Measurements from ENCODE around the gene IL17REL.

Gene IL17REL

DNA sequence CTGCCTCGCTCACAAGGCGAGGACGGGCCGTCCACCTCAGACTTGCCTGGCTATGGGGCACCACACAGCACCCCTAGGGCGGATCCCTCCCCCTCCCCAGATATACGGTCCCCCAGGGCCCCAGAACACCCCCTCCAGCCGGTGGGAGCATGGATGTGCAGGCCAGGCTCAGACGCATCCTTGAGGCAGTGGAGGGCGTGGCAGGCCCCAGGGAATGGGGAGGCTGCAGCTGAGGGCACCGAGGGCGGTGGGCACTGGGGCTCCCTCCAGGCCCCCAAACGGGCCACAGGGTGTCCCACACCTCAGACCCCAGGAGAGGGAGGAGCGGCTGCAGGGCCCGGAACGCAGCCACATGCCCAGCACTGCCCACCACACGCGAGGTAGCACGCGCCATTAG lies 33.5 kb upstream of the IL17REL start:
- no peak for DNase-seq

DNA sequence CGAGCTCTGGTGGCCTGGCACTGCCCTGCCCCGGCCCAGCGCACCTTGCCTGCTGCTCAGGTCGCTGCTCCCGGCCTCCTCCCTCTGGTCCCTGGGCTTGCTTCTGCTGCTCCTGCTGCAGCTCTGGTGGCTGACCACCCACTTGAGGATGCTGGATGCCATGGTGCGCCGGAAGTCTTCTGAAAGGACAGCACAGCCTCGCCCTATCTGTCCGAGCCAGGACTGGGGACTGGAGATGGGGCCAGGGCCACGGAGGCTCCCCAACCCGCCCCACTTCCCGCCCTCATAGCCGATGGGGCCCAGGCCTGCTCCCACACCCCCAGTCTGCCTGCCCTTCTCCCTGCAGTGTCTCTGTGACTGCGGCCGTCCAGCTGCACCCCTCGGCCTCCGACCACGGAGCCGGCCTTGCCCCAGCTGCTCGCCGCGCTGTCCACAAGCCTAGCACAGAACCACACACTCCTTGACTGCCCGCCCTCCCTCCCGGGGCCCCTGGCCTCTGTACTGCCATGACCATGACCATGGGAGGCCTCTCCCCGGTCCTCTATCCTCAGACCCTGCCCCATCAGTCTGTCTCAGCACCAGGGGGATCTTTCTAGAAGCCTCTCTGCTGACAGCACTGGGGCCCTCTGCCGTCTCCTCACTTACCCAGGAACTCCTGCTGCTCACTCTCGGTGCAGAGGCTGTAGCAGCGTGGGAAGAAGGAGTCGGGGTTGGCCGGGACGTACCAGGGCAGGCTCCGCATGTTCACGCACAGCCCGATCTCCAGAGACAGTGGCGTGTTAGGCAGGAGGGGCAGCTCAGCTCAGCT lies 32.9 kb upstream of the IL17REL start:
- DNase-seq, result no peak

DNA sequence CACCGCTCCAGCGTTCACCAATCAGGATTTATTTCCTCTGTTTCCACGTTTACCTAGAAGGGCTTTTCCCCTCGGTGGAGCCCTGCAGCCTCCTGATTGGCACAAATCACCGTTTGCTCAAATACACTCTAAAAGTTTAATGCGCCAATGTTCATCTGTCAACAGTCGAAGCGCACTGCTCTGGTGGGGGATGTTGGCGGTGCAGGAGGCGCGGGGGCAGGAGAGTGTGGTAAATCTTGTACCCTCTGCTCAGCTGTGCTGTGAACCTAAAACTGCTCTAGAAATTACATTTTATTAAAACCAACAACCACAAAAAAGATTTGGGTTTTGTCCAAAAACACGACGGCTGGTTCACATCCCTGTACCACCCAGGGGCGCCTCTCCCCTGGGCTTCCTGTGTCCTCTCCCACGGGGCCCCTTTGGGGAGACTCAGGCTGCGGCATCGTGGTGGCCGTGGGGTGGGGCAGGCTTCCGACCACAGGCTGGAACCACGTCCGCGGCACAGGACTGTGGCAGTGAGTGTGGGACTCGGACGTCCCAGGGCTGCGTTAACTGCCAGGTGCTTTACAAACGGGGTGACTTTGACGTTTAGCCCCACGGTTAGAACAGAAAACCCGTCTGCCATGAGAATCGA lies 32.0 kb upstream of the IL17REL start:
- no peak for DNase-seq

DNA sequence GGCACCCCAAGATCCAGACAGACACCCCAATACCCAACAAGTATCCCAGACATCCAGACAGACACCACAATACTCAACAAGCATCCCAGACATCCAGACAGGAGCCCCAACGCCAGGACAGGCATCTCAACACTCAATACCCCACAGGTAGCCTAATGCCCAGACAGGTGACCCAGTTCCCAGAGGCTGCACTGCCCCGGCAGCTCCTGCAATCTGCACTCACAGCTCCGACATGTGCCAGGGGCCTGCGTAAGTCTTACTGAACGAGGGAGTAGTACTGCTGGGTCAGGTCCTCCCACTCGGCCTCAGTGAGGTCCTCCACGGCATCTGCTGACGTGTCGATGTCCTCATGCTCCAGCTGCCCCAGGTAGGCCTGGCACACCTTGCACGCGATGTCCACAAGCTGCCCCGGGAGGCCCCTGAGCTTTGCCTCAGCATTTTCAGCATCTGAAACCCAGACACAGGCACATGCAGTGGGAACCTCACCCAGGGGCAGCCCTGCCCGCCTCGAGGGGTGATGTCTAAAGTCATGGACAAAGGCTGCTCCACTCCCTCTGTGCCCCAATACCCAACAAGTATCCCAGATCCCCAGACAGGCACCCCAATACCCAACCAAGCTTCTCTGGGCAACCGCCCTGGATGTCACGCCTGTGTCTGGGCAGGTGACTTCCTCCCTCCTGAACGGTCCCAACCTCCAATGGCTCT lies 28.9 kb upstream of the IL17REL start:
- DNase-seq, result no peak

DNA sequence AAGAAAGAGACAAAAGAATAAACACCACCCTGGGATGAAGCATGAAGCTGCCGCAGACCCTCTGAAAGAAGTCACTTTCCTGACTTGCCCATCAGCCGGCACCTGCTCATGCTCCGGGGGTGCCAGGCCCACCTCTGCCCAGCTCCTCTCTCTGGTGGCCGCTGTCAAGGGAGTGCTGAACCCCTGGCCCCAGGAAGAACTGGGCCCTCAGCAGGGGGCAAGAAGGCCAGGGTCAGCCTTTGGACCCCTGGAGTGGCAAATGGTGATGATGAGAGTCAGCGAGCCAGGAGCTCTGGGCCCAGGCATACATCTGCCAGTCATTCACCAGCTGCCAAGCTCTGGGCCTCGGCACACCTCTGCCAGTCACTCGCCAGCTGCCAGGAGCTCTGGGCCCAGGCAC lies 28.2 kb upstream of the IL17REL start:
- no peak for DNase-seq

DNA sequence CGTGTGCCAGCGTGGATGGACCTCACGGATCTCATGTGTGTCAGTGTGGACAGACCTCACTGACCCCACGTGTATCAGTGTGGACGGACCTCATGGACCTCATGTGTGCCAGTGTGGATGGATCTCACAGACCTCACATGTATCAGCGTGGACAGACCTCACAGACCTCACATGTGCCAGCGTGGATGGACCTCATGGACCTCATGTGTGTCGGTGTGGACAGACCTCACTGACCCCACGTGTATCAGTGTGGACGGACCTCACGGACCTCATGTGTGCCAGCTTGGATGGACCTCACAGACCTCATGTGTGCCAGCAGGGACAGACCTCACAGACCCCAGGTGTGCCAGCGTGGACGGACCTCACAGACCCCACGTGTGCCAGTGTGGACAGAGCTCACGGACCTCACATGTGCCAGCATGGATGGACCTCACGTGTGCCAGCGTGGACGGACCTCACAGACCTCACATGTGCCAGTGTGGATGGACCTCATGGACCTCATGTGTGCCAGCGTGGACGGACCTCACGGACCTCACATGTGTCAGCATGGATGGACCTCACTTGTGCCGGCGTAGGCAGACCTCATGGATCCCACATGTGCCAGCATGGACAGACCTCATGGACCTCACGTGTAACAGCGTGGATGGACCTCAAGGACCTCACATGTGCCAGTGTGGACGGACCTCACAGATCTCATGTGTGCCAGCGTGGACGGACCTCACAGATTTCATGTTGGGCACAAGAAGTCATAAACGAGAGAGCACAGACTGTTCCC lies 27.3 kb upstream of the IL17REL start:
- DNase-seq, result no peak

DNA sequence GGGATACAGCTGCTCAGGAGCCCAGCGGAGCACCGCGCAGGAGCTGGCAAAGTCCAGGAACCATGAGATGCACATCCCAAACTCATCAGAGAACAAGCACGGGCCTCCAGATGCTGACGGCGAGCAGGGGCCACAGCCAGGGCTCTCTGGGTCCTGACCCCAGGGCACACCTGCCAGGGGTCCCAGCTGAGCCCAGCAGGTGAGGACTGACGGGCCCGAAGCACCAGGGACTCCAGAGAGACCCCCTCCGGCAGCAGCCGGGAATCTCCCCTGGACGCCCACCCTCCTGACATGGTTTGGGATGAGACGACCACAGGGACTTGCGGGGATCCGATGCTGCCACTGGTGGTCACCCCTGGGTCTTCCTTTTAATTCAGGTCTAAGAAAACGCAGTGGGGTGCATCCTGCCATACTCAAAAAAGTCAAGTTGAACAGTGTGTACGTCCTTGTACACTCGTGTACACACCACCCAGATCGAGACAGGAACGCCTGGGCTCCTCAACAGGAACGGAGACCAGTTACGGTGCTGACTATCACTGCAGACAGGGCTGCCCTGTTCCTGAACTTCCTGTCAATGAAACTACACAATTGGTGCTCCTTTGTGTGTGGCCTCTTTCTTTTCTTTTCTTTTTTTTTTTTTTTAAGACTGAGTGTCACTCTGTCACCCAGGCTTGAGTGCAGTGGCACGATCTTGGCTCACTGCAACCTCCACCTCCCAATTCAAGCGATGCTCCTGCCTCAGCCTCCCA lies 23.6 kb upstream of the IL17REL start:
- no peak for DNase-seq

DNA sequence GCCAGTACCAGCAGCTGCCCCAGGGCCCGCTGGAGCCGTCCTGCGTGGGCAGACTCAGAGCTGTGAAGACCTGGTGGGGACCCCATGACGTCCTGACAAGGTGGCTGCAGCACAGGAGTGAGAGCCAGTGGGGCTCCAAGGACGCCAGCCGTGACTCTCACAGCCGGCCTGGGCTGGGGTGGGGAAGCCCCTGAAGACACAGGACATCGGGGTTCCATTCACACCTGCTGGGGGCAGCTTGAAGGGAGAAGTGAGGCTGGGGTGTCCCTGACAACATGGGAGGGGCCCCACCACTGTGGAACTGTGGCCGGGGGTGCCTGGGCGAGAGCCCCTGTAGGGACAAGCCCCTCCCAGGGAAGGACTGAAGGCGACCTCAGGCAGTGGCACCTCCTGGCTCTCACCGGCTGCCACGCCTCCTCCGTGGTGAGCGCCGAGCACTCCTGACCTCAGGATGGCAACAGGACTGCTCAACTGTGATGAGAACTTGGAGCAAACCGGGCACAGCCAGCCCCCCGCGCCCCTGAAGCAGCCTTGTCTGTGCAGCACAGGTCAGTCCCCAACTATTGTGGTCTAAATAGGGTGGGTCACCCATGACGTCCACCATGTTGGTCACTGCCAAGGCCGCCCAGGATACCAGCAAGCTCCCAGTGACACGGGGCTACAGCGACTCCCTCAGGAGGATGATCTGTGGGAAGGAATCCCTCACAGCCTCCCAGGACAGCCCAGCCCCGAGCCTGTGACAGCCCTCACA lies 22.7 kb upstream of the IL17REL start:
- DNase-seq, result no peak

DNA sequence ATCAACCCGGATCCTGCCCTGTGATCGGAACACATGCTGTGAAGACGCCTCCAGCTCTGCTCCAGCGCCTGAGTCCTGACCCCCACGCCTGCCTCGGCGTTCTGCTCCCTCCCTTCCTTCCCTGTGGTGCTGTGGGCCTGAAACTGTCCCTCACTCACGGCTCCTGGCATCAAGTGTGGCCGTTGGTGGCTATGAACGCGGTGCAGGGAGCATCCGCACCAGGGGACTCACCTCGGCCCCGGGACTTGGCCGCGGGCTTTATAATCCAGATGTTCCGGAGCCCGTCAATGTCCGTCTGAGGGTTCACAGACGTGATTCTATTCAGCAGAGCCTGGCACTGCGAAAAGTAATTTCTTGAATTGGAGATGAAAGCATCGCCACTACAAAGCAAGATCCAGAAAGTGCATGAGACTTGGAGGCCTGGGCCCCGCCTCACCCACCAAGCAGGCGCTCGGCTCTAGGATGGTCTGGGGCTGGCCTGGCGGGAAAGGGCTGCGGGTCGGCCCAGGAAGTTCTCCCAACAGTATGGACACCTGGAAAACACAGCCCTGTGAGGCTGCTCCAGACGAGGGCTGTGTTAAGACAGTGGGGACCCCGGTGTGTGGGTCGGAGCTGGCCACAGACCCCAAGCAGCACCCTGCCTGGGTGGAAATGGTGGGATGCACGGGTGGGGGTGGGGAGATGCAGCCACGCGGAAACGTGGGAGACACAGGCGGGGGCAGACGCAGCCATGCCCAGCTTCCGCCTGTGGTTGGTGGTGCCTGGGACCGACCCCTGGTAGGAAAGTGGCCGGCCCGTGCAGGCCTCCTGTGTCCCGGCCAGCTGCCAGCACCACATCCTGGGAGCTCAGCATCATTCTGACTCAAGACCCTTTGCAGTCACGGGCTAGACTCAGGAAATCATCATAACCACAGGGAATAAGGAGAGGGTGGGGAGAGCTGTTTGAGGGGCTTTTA lies 21.8 kb upstream of the IL17REL start:
- no peak for DNase-seq

DNA sequence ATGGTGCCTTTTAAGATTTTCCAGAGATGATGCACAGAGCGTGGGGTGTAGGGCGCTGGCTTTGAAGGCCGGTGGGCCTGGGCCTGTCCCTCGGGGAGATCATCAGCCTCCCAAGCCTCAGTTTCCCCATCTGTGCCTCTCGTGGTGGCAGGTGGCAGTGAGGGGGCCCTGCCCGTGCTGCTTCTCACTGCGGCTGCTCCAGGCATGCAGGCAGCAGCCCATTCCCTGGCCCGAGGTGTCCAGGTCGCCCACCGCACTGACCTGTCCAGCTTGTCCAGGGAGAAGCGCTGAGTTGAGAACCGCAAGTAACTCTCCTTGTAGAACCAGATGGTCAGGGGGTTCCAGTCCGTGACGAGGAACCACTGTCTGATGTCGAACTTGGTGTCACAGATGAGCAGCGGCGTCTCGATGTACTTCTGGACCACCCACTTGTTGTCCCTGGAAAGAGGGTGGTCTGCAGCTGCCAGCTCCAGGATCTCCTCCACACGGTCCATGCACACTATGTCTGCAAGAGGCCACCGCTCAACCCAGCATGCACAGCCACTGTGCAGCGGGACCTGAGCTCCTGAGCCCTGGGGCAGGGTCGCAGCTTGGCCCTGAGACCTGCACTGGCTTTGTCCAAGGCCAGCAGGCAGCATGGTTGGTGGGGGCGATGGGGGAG lies 20.5 kb upstream of the IL17REL start:
- DNase-seq, result no peak

DNA sequence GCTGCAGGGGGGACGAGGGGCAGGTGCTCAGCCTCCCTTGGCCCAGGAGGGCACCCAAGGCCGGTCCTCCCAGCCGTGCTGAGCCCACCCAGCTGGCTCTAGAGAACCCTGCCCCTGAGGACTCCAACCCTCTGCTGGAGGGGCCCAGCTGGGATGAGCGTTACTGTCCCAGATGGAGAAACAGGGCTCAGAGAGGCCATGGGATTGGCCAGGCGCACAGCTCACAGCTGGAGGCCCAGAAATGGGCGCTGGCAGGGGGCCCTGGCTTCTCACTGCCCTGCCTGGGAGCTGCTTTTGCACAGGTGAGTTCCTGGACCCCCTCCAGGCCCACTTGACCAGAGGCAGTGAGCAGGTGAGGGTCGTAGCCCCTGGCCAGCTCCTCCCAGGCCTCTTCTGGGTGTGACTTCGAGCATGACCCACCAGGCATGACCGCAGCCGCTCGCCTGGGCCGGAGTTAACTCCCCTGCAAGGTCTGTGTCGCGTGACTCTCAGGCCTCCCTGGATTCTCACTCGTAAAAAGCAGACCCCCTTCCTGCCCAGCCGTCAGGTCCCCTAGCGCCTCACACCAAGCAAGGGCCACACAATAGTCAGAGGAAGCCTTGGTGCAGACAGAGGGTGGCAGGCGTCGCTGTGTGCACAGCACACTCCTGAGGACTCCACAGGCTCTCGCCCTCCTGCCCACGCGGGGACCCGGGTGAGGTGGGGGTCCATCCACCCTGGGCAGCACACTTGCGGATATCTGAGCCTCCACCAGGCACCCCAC lies 19.7 kb upstream of the IL17REL start:
- no peak for DNase-seq

DNA sequence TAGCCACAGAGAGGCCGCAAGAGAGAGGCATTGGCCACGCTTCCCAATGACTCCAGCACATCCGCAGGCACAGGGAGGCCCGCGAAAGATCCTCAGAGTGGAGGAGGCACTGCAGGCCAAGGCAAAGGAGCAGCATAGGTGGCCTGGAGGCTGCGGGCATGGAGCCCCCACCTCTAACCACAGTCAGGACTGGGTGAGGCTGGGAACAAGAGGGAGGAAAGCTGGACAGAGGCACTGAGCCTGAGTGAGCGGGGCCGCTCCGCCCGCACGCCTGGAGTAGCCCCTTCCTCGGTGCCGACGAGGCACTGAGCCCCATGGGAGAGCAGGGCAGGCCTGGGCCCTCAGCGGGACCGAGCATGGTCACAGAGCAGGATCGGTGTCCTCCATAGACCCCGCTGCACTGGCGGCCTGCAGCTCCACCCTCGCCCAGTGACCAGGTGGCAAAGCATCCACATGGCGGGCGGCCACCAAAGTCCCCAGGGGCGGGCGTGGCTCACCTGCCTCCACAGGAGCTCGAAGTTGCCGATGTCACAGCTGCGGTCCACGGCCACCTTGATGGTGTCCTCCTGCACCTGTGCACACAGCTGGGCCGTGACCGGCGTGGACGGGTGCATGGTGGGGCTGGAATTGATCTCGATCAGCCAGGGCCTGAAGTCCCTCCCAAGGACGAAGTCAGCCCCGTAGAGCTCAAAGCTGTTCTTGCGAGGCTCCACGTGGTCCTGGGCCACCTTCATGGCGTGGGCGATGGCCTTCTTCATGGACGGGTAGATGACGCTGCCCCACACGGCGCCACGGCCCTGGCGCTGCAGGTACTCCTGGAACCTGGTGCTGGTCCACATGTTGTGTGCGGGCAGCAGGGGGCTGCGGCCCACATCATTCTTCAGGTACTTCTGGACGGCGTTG lies 18.9 kb upstream of the IL17REL start:
- no peak for DNase-seq

DNA sequence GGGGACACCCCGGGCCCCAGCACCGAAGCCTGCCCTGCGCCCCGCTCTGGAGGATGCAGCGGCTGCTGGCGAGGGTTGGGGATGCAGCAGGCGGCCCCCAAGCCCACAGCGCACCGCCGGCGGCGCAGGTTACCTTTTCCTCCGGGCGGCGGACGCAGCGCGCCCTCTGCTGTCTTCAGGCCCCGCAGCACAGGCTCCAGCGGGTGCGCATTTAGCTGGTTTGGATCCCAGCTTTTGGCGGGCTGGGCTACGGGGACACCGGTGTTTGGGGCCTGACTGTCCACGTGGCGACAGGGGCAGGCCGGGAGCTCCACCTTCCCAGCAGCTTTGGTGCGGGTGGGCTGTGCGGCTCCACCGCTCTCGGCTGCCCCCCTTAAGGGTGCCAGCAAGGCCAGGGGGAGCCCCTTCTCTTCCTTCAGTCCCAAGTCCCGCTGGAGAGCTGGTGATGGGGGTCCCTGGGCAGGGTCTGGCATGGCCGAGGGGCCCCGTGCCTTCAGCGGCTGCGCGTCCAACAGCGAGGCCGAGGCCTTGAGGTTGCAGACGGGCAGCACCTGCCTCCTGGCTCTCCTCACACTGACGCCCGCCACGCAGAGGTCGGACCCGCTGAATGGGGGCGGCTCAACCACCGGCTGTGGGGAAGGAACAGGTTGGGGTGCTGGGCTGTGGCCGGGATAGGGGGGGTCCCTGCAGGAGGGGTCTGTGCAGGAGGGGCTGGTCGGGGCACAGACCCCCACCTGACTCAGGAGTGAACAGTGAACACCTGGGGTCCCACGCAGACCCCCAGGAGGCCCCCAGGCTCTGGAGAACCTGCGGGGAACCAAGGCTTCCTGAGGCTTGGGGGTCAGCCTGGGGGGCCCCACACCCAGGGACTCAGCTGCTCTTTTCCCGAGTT lies 18.0 kb upstream of the IL17REL start:
- peak; percentile 54 for DNase-seq

DNA sequence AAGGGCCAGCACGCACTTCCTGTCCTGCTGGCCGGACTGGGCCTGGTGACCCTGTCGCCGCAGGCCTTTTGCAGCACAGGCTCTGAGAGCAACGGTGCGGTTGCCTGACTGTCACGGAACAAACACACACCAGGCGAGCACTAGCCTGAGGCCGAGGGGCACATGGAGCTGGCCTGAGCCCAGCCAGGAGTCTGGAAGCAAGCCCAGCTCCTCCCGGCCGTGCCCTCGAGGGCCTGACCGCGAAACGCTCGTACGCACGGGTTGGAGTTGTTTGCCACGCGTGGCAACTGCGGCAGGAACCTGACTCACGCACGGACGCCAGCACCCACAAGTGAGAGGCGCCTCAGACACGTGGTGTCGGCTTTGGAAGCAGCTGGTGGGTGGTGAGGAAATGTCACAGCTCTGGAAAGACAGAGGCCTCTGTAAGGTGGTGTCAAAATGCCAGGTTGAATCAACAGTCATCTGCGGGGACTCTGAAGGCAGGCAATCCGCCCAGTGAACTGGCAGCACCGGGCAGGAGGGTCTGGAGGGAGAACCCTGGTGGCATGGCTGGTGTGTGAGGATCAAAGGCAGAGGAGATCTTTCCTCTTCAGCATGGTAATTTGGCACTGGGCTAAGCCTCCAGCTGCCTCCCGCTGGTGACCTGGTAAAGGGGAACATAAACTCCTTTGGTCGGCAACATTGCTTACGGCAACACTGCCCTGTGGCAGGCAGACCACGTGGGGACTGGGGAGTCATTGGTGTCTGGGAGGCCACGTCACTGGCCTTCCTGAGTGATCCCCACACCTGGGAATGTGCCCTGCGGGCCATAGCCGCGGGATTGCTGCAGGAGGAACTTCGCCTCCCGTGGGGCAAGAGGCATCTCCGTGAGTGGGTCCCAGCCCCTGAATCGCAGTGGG lies 15.3 kb upstream of the IL17REL start:
- no peak for DNase-seq

DNA sequence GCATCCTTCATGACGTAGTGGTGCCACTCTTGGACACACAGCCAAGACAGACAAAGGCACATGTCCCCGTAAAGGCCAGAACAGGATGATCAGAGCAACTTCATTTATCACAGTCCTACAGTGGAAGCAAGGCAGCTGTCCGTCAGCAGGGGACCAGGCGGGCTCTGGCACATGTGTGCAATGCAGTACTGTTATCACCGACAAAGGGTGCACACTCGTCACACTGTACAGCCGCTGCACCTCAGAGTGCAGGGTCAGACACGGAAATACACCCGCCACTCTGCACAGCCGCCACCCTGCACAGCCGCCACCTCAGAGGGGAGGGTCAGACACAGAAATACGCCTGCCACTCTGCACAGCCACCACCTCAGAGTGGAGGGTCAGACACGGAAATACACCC lies 13.4 kb upstream of the IL17REL start:
- DNase-seq, result no peak
